Rectal smooth muscle tissue (tissue), 1 donor: ENCODE data around the gene MBTD1.

Source experiments
- H3K27ac ChIP-seq: one replicate; pipeline ENCODE4 v1.7.0; 2013; ENCODE audit warnings: low read depth, low read length, inconsistent platforms
- H3K27me3 ChIP-seq: one replicate; pipeline ENCODE4 v1.7.0; 2013; ENCODE audit warnings: low read length; ENCODE audit not compliant: control insufficient read depth, insufficient read depth
- H3K36me3 ChIP-seq: one replicate; pipeline ENCODE4 v1.7.0; 2013; ENCODE audit warnings: low read length; ENCODE audit not compliant: control insufficient read depth, insufficient read depth
- H3K4me1 ChIP-seq: one replicate; pipeline ENCODE4 v1.7.0; 2013; ENCODE audit warnings: low read length; ENCODE audit not compliant: control insufficient read depth, insufficient read depth
- H3K4me3 ChIP-seq: one replicate; pipeline ENCODE4 v1.7.0; 2013; ENCODE audit warnings: low read length
- H3K9ac ChIP-seq: one replicate; pipeline ENCODE4 v1.7.0; 2013; ENCODE audit warnings: low read length

The MBTD1 gene

GRCh38 chr17:51166987-51167931, 92.6 kb downstream of the MBTD1 start:
- Histone ChIP-seq H3K27ac (peak overlapping the region; percentile 93), H3K9ac (peak overlapping the region; percentile 19), H3K36me3 (peaks cover 6% of the 10 kb centered on the region), H3K27me3 (no peaks in the 10 kb centered on the region), H3K4me3 (peak overlapping the region; percentile 90), H3K4me1 (peaks cover 10% of the 10 kb centered on the region)

DNA sequence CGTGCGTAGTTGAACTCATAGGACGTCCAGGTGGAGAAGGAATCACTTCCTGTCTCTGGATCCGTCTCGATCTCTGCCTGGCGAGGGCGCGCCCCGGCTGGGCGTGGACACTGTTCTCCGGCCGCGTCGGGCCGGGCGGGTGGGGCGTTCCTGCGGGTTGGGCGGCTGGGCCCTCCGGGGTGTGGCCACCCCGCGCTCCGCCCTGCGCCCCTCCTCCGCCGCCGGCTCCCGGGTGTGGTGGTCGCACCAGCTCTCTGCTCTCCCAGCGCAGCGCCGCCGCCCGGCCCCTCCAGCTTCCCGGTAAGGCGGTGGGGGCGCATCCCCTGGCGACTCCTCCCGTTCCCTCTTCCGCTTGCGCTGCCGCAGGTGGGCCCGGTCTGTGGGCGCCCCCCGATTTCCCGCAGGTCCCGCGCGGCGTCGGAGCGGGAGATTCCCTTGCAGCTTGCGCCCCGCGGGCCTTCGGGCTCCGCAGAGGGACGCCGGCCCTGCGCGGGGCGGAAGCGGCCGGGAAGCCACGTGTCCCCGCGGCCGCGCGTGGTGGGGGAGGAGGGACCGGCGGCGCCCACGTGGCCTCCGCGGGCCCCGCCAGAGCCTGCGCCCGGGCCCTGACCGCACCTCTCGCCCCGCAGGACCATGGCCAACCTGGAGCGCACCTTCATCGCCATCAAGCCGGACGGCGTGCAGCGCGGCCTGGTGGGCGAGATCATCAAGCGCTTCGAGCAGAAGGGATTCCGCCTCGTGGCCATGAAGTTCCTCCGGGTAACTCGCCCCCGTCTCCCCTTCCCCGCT, 93.5 kb downstream of the MBTD1 start, which contains the start of gene NME2:
TSS of gene NME2 (plus strand) at position 214 of the 789 bp plus-strand sequence. CDS start at position 634, 420 bp downstream.
- H3K36me3 ChIP-seq: peaks cover 6% of the 10 kb centered on the region
- H3K4me3 ChIP-seq: peak within 1 kb of the TSS; percentile 90
- H3K27me3 ChIP-seq: no peaks in the 10 kb centered on the region
- peaks cover 10% of the 10 kb centered on the region for H3K4me1 ChIP-seq
- H3K27ac ChIP-seq: peak within 1 kb of the TSS; percentile 93
- peak within 1 kb of the TSS; percentile 95 for H3K9ac ChIP-seq

DNA sequence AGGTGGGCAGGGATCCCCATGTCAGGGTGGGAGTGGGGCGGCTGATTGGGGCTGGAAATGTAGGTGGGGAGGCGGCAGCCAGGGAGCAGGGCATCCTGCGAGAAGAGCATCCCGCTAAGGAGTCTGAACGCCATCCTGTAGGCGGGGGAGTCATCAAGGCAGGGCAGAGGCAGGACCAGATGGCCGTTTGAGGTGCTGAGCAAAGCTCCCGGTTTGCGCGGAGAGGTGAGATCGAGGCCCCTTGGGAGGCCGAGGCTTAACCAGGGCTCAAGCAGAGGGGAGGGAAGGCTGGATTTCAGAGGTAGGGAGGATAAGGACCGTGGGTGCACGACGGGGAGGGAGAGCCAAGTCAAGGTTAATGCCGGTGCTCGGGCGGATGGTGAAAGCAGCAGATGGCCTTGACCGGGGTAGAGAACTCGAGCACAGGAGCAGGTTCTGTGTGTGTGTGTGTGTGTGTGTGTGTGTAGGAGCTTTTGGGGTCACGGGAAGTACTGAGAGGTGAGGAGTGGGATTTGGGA, 94.1 kb downstream of the MBTD1 start:
- H3K4me3 ChIP-seq: peak overlapping the region; percentile 90
- H3K9ac ChIP-seq: peak overlapping the region; percentile 95
- H3K4me1 ChIP-seq: peaks cover 10% of the 10 kb centered on the region
- H3K27ac ChIP-seq: peak overlapping the region; percentile 93
- peaks cover 6% of the 10 kb centered on the region for H3K36me3 ChIP-seq
- no peaks in the 10 kb centered on the region for H3K27me3 ChIP-seq

- Histone ChIP-seq H3K4me1 (peaks cover 10% of the 10 kb centered on the region), H3K36me3 (peaks cover 6% of the 10 kb centered on the region)
Measured at GRCh38 chr17:51164911-51165679, 94.8 kb downstream of the MBTD1 start.

GRCh38 chr17:51161541-51161940, 98.3 kb downstream of the MBTD1 start:
- H3K36me3 ChIP-seq: no peaks in the 10 kb centered on the region
- H3K27ac ChIP-seq: no peak overlapping the region
- H3K9ac ChIP-seq: no peak overlapping the region
- peaks cover 5% of the 10 kb centered on the region for H3K4me1 ChIP-seq
- no peaks in the 10 kb centered on the region for H3K27me3 ChIP-seq
- H3K4me3 ChIP-seq: no peak overlapping the region

More at GRCh38 chr17:51164911-51165679, 94.8 kb downstream of the MBTD1 start:
- peak overlapping the region; percentile 93 for H3K27ac ChIP-seq
- no peak overlapping the region for H3K9ac ChIP-seq
- H3K27me3 ChIP-seq: no peaks in the 10 kb centered on the region
- H3K4me3 ChIP-seq: peak overlapping the region; percentile 90

GRCh38 chr17:51159604-51160003, 100.2 kb downstream of the MBTD1 start:
- Histone ChIP-seq H3K27ac (no peak overlapping the region), H3K4me1 (no peaks in the 10 kb centered on the region), H3K36me3 (no peaks in the 10 kb centered on the region), H3K27me3 (no peaks in the 10 kb centered on the region), H3K4me3 (no peak overlapping the region), H3K9ac (no peak overlapping the region)

DNA sequence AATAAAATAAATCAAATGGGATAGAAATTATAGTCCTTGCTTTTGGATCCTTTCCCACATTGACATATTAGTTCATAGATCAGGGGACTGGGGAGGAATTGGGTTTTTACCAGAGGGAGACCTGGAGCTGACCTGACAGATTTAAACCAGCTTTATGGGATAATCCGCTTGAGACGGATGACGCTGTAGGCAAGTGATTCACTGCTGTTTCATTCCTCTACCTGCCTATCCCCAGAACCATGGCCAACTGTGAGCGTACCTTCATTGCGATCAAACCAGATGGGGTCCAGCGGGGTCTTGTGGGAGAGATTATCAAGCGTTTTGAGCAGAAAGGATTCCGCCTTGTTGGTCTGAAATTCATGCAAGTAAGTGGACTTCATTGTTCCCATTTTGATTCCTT, 104.4 kb downstream of the MBTD1 start:
- no peak overlapping the region for H3K9ac ChIP-seq
- H3K27me3 ChIP-seq: no peaks in the 10 kb centered on the region
- no peaks in the 10 kb centered on the region for H3K36me3 ChIP-seq
- H3K27ac ChIP-seq: no peak overlapping the region
- no peak overlapping the region for H3K4me3 ChIP-seq
- H3K4me1 ChIP-seq: peaks cover 9% of the 10 kb centered on the region

DNA sequence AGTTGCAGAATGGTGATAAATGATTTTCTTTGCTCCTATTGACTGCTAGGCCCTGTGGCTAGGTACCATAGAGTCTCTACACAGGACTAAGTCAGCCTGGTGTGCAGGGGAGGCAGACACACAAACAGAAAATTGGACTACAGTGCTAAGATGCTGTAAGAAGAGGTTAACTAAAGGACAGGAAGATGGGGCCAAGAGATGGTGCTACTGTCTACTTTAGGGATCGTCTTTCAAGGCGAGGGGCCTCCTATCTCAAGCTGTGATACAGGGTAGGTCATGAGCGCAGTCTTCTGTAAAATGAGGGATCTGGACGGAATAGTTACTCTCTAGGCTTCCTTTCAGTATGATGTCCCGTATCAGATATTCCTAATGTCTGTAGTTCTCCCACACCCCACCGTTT, 105.7 kb downstream of the MBTD1 start:
- no peak overlapping the region for H3K27ac ChIP-seq
- H3K4me3 ChIP-seq: peak overlapping the region; percentile 99
- H3K27me3 ChIP-seq: no peaks in the 10 kb centered on the region
- peak overlapping the region; percentile 27 for H3K9ac ChIP-seq
- H3K4me1 ChIP-seq: peaks cover 9% of the 10 kb centered on the region
- H3K36me3 ChIP-seq: no peaks in the 10 kb centered on the region

DNA sequence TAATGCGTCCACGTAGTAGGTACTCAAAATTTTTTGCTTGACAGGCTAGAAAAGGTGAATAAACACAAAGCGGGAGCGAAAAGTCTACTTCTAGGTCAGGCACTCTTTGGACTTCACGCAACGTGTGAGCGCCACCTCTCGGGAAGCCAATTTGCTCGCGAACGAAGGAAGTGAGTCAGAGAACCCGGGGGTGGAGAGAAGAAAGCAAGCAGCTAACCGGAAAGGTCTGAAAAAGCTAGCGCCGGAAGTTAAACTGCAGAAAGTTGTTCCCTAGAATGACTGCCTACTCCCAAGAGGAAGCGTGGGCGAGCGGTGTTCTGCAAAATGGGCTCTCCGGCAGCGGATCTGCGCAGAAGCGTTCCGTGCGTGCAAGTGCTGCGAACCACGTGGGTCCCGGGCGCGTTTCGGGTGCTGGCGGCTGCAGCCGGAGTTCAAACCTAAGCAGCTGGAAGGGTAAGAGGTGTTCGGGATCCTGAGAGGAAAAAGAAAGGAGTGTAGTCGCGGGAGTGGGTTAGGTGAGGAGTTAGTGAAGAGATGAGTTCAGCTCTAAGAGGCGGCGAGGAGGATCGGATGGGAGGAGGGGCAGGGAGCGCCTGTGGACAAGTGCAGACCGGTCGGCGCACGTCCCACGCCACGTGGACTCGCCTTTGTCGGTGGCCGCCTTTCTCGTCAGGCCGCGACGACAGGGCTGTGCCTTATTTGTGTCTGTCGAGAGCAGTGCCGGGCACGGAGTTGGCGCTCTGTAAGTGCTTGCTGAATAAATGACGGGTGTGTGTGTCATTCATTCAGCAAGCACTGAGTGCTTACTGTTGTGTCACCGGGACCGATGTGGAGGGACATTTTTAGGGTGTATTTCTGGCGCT, 106.4 kb downstream of the MBTD1 start, which contains the start of gene NME1:
TSS of gene NME1 (plus strand) at position 350 of the 863 bp plus-strand sequence. CDS start 2,096 bp downstream, outside the sequence.
- Histone ChIP-seq H3K27ac (peak within 1 kb of the TSS; percentile 96), H3K9ac (peak within 1 kb of the TSS; percentile 86), H3K36me3 (no peaks in the 10 kb centered on the region), H3K27me3 (no peaks in the 10 kb centered on the region), H3K4me1 (peaks cover 9% of the 10 kb centered on the region), H3K4me3 (peak within 1 kb of the TSS; percentile 99)

DNA sequence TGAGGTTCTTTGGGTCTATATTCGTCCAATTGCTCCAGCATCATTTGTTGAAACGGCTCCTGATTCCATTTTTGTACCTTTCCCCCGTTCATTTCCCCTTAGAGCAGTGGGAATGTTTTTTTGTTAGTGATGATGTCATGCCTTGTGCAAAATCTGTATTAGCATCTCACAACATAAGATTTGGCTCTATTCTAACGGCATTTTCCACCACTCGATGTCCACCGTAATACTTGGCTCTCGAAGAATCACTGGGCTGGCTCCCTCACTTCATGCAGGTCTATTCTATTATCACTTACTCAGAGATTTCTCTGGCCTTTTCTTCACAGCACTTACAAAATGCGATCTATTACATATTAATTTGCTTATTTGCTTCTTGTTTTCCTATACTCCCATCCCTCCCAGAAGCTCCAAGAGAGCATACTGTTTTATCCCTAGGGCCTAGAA, 107.1 kb downstream of the MBTD1 start:
- Histone ChIP-seq H3K9ac (peak overlapping the region; percentile 80), H3K36me3 (no peaks in the 10 kb centered on the region), H3K27me3 (no peaks in the 10 kb centered on the region), H3K4me1 (peaks cover 9% of the 10 kb centered on the region), H3K4me3 (peak overlapping the region; percentile 99), H3K27ac (peak overlapping the region; percentile 96)

DNA sequence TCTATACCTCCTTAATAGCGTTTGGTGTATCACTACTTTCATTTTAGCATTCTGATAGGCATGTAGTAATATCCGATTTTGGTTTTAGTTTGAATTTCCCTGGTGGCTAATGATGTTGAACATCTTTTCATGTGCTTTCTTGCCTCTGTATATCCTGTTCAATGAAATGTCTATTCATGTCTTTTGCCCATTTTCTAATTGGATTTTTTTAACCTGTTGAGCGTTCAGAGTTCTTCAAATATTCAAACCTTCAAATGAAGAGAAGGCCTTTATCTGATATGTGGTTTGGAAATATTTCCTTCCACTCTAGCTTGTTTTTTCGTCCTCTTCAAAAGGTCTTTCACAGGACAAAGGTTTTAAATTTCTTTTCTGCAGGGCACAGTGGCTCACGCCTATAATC, 108.9 kb downstream of the MBTD1 start:
- no peak overlapping the region for H3K9ac ChIP-seq
- H3K27me3 ChIP-seq: no peaks in the 10 kb centered on the region
- peaks cover 9% of the 10 kb centered on the region for H3K4me1 ChIP-seq
- H3K36me3 ChIP-seq: no peaks in the 10 kb centered on the region
- H3K27ac ChIP-seq: no peak overlapping the region
- H3K4me3 ChIP-seq: no peak overlapping the region
